Liver (tissue), 9 donors: Measurements from ENCODE around the gene HSPA2. TPM values are rescaled to one million over a fixed set of nuclear protein-coding genes. Genes with fewer than 3 reads are reported as not detected.

Source experiments
- DNase-seq: peaks from one replicate; pipeline ENCODE4 v3.0.0-alpha.2; 2017; ENCODE audit warnings: low spot score
- H3K27ac ChIP-seq, 2 donors: one replicate each; pipeline ENCODE4 v1.7.0; 2013; ENCODE audit warnings: inconsistent platforms in 2 of 2, low read length in 2 of 2, control low read depth in 1 of 2, low read depth in 1 of 2, mild to moderate bottlenecking in 1 of 2
- H3K27me3 ChIP-seq, 4 donors: one replicate each; pipeline versions ENCODE4 v1.6.1 to v1.7.0; 2013; ENCODE audit warnings: low read length in 3 of 4, inconsistent platforms in 1 of 4, mild to moderate bottlenecking in 1 of 4, moderate library complexity in 1 of 4; ENCODE audit not compliant: control insufficient read depth in 4 of 4, insufficient read depth in 4 of 4
- H3K36me3 ChIP-seq, 4 donors: one replicate each; pipeline versions ENCODE4 v1.6.1 to v1.7.0; 2013; ENCODE audit warnings: low read length in 3 of 4, mild to moderate bottlenecking in 3 of 4, low read depth in 1 of 4, moderate library complexity in 1 of 4; ENCODE audit not compliant: control insufficient read depth in 4 of 4, insufficient read depth in 3 of 4
- H3K4me1 ChIP-seq, 4 donors: one replicate each; pipeline versions ENCODE4 v1.6.1 to v1.7.0; 2013; ENCODE audit warnings: low read length in 3 of 4, mild to moderate bottlenecking in 3 of 4, moderate library complexity in 1 of 4; ENCODE audit not compliant: control insufficient read depth in 4 of 4, insufficient read depth in 4 of 4
- H3K4me3 ChIP-seq, 3 donors: one replicate each; pipeline versions ENCODE4 v1.6.1 to v1.7.0; 2013; ENCODE audit warnings: low read length in 3 of 3, control low read depth in 1 of 3, low read depth in 1 of 3, mild to moderate bottlenecking in 1 of 3
- H3K9ac ChIP-seq, 2 donors: one replicate each; pipeline ENCODE4 v1.7.0; 2013; ENCODE audit warnings: low read length in 2 of 2, mild to moderate bottlenecking in 2 of 2, moderate library complexity in 2 of 2, control low read depth in 1 of 2, low read depth in 1 of 2
- H3K9me3 ChIP-seq, 4 donors: one replicate each; pipeline versions ENCODE4 v1.6.1 to v1.7.0; 2013; ENCODE audit warnings: low read length in 3 of 4; ENCODE audit not compliant: control insufficient read depth in 4 of 4
- ATF3 ChIP-seq: IDR thresholded peaks from 2 replicates; pipeline ENCODE4 v1.6.1; 2016; ENCODE audit warnings: antibody characterized with exemption
- CTCF ChIP-seq: fragments of 150-350 bp; IDR thresholded peaks from 2 replicates; pipeline ENCODE4 v1.5.1; 2017; ENCODE audit warnings: improper control_type of control experiment, low read depth, low read length; ENCODE audit not compliant: missing input control
- EGR1 ChIP-seq, 2 donors: IDR thresholded peaks; 2 replicates each; pipeline ENCODE4 v1.6.1; 2016 to 2018; ENCODE audit warnings: antibody characterized with exemption in 2 of 2, low read depth in 2 of 2
- FOXA1 ChIP-seq: IDR thresholded peaks from 2 replicates; pipeline ENCODE4 v1.6.1; 2016; ENCODE audit warnings: antibody characterized with exemption
- FOXA2 ChIP-seq: IDR thresholded peaks from 2 replicates; pipeline ENCODE4 v1.6.1; 2016; ENCODE audit warnings: antibody characterized with exemption
- GABPA ChIP-seq, 2 donors: IDR thresholded peaks in 1 of 2; conservative IDR thresholded peaks in 1 of 2; 2 replicates each; pipeline ENCODE4 v1.6.1; 2016; ENCODE audit warnings: antibody characterized with exemption in 2 of 2, mild to moderate bottlenecking in 1 of 2, moderate library complexity in 1 of 2
- HNF4A ChIP-seq, 2 donors: conservative IDR thresholded peaks; 2 replicates each; pipeline ENCODE4 v1.6.1; 2016; ENCODE audit warnings: antibody characterized with exemption in 2 of 2, mild to moderate bottlenecking in 2 of 2
- HNF4G ChIP-seq: IDR thresholded peaks from 2 replicates; pipeline ENCODE4 v1.6.1; 2016; ENCODE audit warnings: antibody characterized with exemption
- JUND ChIP-seq, 2 donors: IDR thresholded peaks; 2 replicates each; pipeline ENCODE4 v1.6.1; 2016; ENCODE audit warnings: antibody characterized with exemption in 2 of 2
- NR2F2 ChIP-seq: IDR thresholded peaks from 2 replicates; pipeline ENCODE4 v1.6.1; 2016; ENCODE audit warnings: antibody characterized with exemption
- RAD21 ChIP-seq, 2 donors: IDR thresholded peaks; 2 replicates each; pipeline ENCODE4 v1.6.1; 2016; ENCODE audit warnings: antibody characterized with exemption in 2 of 2, mild to moderate bottlenecking in 2 of 2
- RXRA ChIP-seq, 2 donors: IDR thresholded peaks; 2 replicates each; pipeline ENCODE4 v1.6.1; 2017 to 2018; ENCODE audit warnings: antibody characterized with exemption in 2 of 2, mild to moderate bottlenecking in 1 of 2
- SP1 ChIP-seq: IDR thresholded peaks from 2 replicates; pipeline ENCODE4 v1.6.1; 2018; ENCODE audit warnings: antibody characterized with exemption, mild to moderate bottlenecking
- TAF1 ChIP-seq: conservative IDR thresholded peaks from 2 replicates; pipeline ENCODE4 v1.6.1; 2016; ENCODE audit warnings: antibody characterized with exemption, mild to moderate bottlenecking
- YY1 ChIP-seq: IDR thresholded peaks from 2 replicates; pipeline ENCODE4 v1.6.1; 2016; ENCODE audit warnings: antibody characterized with exemption, mild to moderate bottlenecking
- ZBTB33 ChIP-seq: IDR thresholded peaks from 2 replicates; pipeline ENCODE4 v1.6.1; 2016; ENCODE audit warnings: antibody characterized with exemption
- WGBS: extraction: QIAGEN DNeasy Blood & Tissue Kit; methylation state at CpG from one replicate; pipeline ENCODE4 v1.1.7; 2013; 5-methylcytosine and 5-hydroxymethylcytosine counted together
- polyA plus RNA-seq, 2 donors: library from polyadenylated mRNA; stranded (reverse) in 1 of 2; unstranded in 1 of 2; fragments of 200-250 nt in 1 of 2; fragments of >200 nt in 1 of 2; fragmentation: Nextera tagmentation in 1 of 2; extraction: Ambion mirVana in 1 of 2; gene quantifications; one replicate each; pipeline versions ENCODE4 v1.2.1 to v1.2.3, GENCODE V29; 2013 to 2015
- total RNA-seq, 2 donors: library from RNA; depleted of rRNA; stranded (reverse); fragments of >200 nt; gene quantifications; one replicate each; pipeline ENCODE4 v1.2.3, GENCODE V29; 2014
- TF ChIP-seq, protein P1 (sequence below): IDR thresholded peaks from 2 replicates; pipeline ENCODE4 v1.6.1; 2016; ENCODE audit warnings: antibody characterized with exemption
- donor health status: healthy.
- donor health status: healthy.
- donor health status: healthy.
- donor health status: healthy.
- donor health status: healthy.

HSPA2 gene
- total and polyA plus RNA-seq, 4 donors, result 1.2 to 5.6 (median 4.1) TPM

DNA sequence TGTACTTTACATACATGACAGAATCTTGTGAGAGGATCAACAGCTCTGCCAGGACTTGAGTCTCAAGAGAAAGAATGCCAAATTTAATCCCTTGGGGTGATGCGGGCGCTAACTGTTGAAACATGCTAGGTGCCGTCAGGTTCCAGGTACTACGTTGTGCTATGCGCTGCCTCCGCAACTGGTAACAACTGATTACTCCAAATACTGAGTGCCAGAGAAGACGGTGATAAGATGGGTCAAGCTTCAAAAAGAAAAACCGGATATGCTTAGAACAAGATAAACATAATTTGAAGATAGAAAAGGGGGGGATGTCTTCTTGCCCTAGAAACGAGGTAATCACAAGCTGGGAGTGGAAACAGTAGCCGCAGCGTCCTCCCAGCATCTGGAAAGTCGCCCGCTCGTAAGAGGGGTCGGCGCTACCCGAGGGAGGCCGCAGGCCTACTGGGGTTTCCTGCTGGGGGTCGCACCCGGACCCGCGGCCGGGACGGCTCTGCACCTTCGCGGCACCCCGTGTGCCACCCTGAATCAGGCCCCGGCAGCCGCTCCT is 37.6 kb upstream of the HSPA2 start:
- under 1% methylated on average over 29 of the region's 29 CpGs for WGBS
- no peak for DNase-seq
- Histone ChIP-seq H3K9ac (peak overlapping the region; percentile 78 to 80), H3K4me1 (peaks cover 8 to 36% (median 21%) of the 10 kb centered on the region in 4 donors), H3K27me3 (no peaks in the 10 kb centered on the region), H3K27ac (peak overlapping the region; percentile 99 to 100), H3K36me3 (no peaks in the 10 kb centered on the region), H3K9me3 (no peaks in the 10 kb centered on the region), H3K4me3 (peak overlapping the region; percentile 80 to 84 (median 82))
- TF ChIP-seq RAD21 (IDR thresholded peaks at IDR 0.05), result peak in 1 of 2 donors; percentile 13
- TF ChIP-seq RXRA (IDR thresholded peaks at IDR 0.05), result no peak
- TF ChIP-seq FOXA2, result no peak
- TF ChIP-seq NR2F2, result no peak
- TF ChIP-seq SP1, result no peak
- TF ChIP-seq TAF1, result no peak
- TF ChIP-seq GABPA (IDR thresholded peaks at IDR 0.05 in 1 of 2, conservative IDR thresholded peaks at IDR 0.05 in 1 of 2), result no peak

DNA sequence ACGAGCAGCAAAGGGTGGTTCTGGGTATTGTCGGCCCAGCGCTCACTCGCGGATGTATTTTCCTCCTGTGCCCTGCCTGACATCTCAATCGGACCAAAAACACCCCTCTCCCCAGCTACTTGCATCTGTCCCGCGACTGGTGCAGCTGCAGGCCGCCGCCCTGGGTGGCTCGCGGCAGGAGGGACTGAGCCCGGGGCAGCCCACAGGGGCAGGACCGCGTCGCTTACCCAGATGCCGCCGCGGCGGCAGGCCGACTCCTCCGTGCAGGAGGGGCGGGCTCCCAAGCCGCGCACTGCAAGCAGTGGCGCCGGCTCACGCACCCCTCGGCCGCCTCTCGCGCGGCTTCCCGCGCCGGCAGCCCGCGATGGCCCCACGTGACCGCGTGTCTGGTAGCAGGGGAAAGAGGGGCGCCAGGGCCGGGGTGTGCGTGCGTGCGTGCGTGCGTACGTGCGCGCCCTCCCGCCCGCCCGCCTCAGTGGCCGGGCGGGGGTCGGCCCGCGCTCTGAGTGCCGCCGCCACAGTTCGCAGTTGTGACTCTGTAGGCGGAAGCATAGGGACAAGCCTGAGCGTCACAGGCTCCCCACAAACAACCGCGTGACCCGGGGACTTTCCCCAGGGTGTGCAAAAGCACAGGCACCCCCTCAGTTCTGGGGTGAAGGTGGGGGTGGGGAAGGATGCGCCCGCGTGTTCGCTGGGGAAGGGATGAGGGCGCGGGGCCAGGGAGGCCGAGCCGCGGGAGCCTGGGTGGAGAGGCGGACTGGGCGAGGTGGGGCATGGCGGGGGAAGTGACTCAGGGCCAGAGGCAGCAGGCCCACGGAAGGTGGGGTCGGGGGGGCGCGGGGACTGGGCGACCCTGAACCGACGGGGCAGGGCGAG is 36.9 kb upstream of the HSPA2 start, which contains the start of gene ZBTB25:
Gene ZBTB25, minus strand, starts transcription at position 405 of the 876 bp plus-strand sequence. CDS start 13,305 bp downstream, outside the sequence.
- DNase-seq, result peak; percentile 77

More for the DNA sequence above, 36.9 kb upstream of the HSPA2 start, which contains the start of gene ZBTB25:
- peaks cover 6 to 36% (median 21%) of the 10 kb centered on the region in 4 donors for H3K4me1 ChIP-seq
- no peaks in the 10 kb centered on the region for H3K9me3 ChIP-seq
- H3K27ac ChIP-seq, result peak within 1 kb of the TSS; percentile 99 to 100
- H3K36me3 ChIP-seq, result no peaks in the 10 kb centered on the region
- no peak for TF ChIP-seq CTCF
- TF ChIP-seq RXRA (IDR thresholded peaks at IDR 0.05), result no peak
- no peak for TF ChIP-seq GABPA (IDR thresholded peaks at IDR 0.05 in 1 of 2, conservative IDR thresholded peaks at IDR 0.05 in 1 of 2)
- peak; percentile 42 for TF ChIP-seq ZBTB33
- no peak for TF ChIP-seq EGR1 (IDR thresholded peaks at IDR 0.05; ENCODE audit: low read depth in 2 of 2)
- TF ChIP-seq, protein P1, sequence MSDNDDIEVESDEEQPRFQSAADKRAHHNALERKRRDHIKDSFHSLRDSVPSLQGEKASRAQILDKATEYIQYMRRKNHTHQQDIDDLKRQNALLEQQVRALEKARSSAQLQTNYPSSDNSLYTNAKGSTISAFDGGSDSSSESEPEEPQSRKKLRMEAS, result no peak
- no peak for TF ChIP-seq FOXA1
- peak; percentile 11 for TF ChIP-seq YY1
- no peak for TF ChIP-seq TAF1
- no peak for TF ChIP-seq HNF4A (conservative IDR thresholded peaks at IDR 0.05)
- TF ChIP-seq SP1, result peak; percentile 12
- TF ChIP-seq HNF4G, result no peak
- no peak for TF ChIP-seq JUND (IDR thresholded peaks at IDR 0.05)
- TF ChIP-seq RAD21 (IDR thresholded peaks at IDR 0.05), result no peak
- TF ChIP-seq ATF3, result no peak
- under 1% methylated on average over 87 of the region's 87 CpGs for WGBS
- no peaks in the 10 kb centered on the region for H3K27me3 ChIP-seq
- H3K9ac ChIP-seq, result peak within 1 kb of the TSS; percentile 78 to 95
- peak within 1 kb of the TSS; percentile 80 to 84 (median 82) for H3K4me3 ChIP-seq
